ENCODE measurements around the gene IFNL2. TPM values are rescaled to one million over a fixed set of nuclear protein-coding genes. Genes with fewer than 3 reads are reported as not detected.
"Not testable (repeated sequence)": the region's sequence is repeated elsewhere in the genome, so short reads cannot be mapped to it uniquely, and the experiment has no call there.

The IFNL2 gene
- total RNA-seq, 4 donors from 2014 or later, result not detected

GRCh38 chr19:39261704-39262103, 6.5 kb upstream of the IFNL2 start:
- Histone ChIP-seq H3K4me3 (no peak overlapping the region), H3K27ac (no peak overlapping the region), H3K9me3 (peaks cover 0 to 12% (median 0%) of the 10 kb centered on the region in 4 donors), H3K36me3 (no peaks in the 10 kb centered on the region), H3K27me3 (peaks cover 0 to 66% of the 10 kb centered on the region in 2 donors), H3K4me1 (peaks cover 0 to 17% (median 0%) of the 10 kb centered on the region in 4 donors)
- TF ChIP-seq POLR2A (IDR thresholded peaks at IDR 0.05) (no peak), CTCF (IDR thresholded peaks at IDR 0.05) (no peak), EP300 (IDR thresholded peaks at IDR 0.05) (no peak)
- WGBS, 2 donors, result 83% methylated on average over 3 of the region's 3 CpGs
- no peak for DNase-seq (ENCODE audit: low spot score in 2 of 2)

GRCh38 chr19:39262496-39262895, 5.7 kb upstream of the IFNL2 start:
- peaks cover 0 to 17% (median 0%) of the 10 kb centered on the region in 4 donors for H3K4me1 ChIP-seq
- no peak overlapping the region for H3K27ac ChIP-seq
- H3K4me3 ChIP-seq, result no peak overlapping the region
- H3K36me3 ChIP-seq, result no peaks in the 10 kb centered on the region
- peaks cover 0 to 68% of the 10 kb centered on the region in 2 donors for H3K27me3 ChIP-seq
- no peak for TF ChIP-seq CTCF (IDR thresholded peaks at IDR 0.05)
- no peak for TF ChIP-seq POLR2A (IDR thresholded peaks at IDR 0.05)
- TF ChIP-seq EP300 (IDR thresholded peaks at IDR 0.05), result no peak
- 78 to 83% methylated on average over 4 of the region's 4 CpGs for WGBS, 2 donors
- peaks cover 0 to 6% (median 0%) of the 10 kb centered on the region in 4 donors for H3K9me3 ChIP-seq
- DNase-seq (ENCODE audit: low spot score in 2 of 2), result no peak

- WGBS, 2 donors, result 9 to 16% methylated on average over 6 to 17 of the region's 17 CpGs
- Histone ChIP-seq H3K4me3 (no peak overlapping the region), H3K27me3 (peaks cover 0 to 68% of the 10 kb centered on the region in 2 donors), H3K36me3 (no peaks in the 10 kb centered on the region), H3K4me1 (peaks cover 0 to 17% (median 0%) of the 10 kb centered on the region in 4 donors), H3K9me3 (no peaks in the 10 kb centered on the region), H3K27ac (no peak overlapping the region)
- TF ChIP-seq CTCF (IDR thresholded peaks at IDR 0.05), result no peak
- no peak for TF ChIP-seq POLR2A (IDR thresholded peaks at IDR 0.05)
- TF ChIP-seq EP300 (IDR thresholded peaks at IDR 0.05), result no peak
- DNase-seq (ENCODE audit: low spot score in 2 of 2), result no peak
These were observed 4.3 kb upstream of the IFNL2 start for GRCh38 chr19:39263912-39264305.

- Histone ChIP-seq H3K27ac (no peak overlapping the region), H3K36me3 (no peaks in the 10 kb centered on the region), H3K27me3 (peaks cover 0 to 65% of the 10 kb centered on the region in 2 donors), H3K9me3 (no peaks in the 10 kb centered on the region), H3K4me3 (no peak overlapping the region), H3K4me1 (peaks cover 0 to 17% (median 0%) of the 10 kb centered on the region in 4 donors)
- DNase-seq (ENCODE audit: low spot score in 2 of 2), result no peak
- TF ChIP-seq CTCF (IDR thresholded peaks at IDR 0.05) (no peak), EP300 (IDR thresholded peaks at IDR 0.05) (no peak), POLR2A (IDR thresholded peaks at IDR 0.05) (no peak)
- 3% methylated on average over 51 to 60 of the region's 102 CpGs for WGBS, 2 donors
These were observed 3.6 kb upstream of the IFNL2 start for GRCh38 chr19:39264306-39265290.

- Histone ChIP-seq H3K36me3 (no peaks in the 10 kb centered on the region), H3K4me1 (peaks cover 0 to 17% (median 0%) of the 10 kb centered on the region in 4 donors), H3K27me3 (peaks cover 0 to 59% of the 10 kb centered on the region in 2 donors), H3K27ac (no peak overlapping the region), H3K9me3 (no peaks in the 10 kb centered on the region), H3K4me3 (no peak overlapping the region)
- no peak for DNase-seq (ENCODE audit: low spot score in 2 of 2)
- WGBS, 2 donors, result 26% methylated on average over 30 to 39 of the region's 39 CpGs
- TF ChIP-seq POLR2A (IDR thresholded peaks at IDR 0.05) (no peak), EP300 (IDR thresholded peaks at IDR 0.05) (no peak), CTCF (IDR thresholded peaks at IDR 0.05) (no peak)
These were observed 2.8 kb upstream of the IFNL2 start for GRCh38 chr19:39265321-39265916.

GRCh38 chr19:39268531-39269223, 481 bp downstream of the IFNL2 start:
- 78 to 84% methylated on average over 8 to 10 of the region's 10 CpGs for WGBS, 2 donors

GRCh38 chr19:39269369-39269768, 1.2 kb downstream of the IFNL2 start:
- H3K9me3 ChIP-seq; DNase-seq (ENCODE audit: low spot score in 2 of 2); H3K36me3 ChIP-seq; H3K27ac ChIP-seq; H3K4me3 ChIP-seq: not testable (repeated sequence)
- 60 to 75% methylated on average over 7 to 10 of the region's 10 CpGs for WGBS, 2 donors
- H3K4me1 ChIP-seq, result peaks cover 0 to 12% (median 0%) of the 10 kb centered on the region in 4 donors
- H3K27me3 ChIP-seq, result peaks cover 0 to 23% of the 10 kb centered on the region in 2 donors

More at GRCh38 chr19:39268531-39269223, 481 bp downstream of the IFNL2 start:
- H3K36me3 ChIP-seq; H3K9me3 ChIP-seq; H3K27ac ChIP-seq; DNase-seq (ENCODE audit: low spot score in 2 of 2); H3K4me3 ChIP-seq: not testable (repeated sequence)
- H3K4me1 ChIP-seq, result peaks cover 0 to 17% (median 0%) of the 10 kb centered on the region in 4 donors
- H3K27me3 ChIP-seq, result peaks cover 0 to 29% of the 10 kb centered on the region in 2 donors

All from tibial nerve (tissue), 4 donors.